GM23338 (cell line): ENCODE results near the gene TMX3. TPM values are rescaled to one million over a fixed set of nuclear protein-coding genes. Genes with fewer than 3 reads are reported as not detected.

Experiments used
- polyA plus RNA-seq: library from polyadenylated mRNA; unstranded; fragments of >200 nt; fragmentation: Nextera tagmentation; extraction: Ambion mirVana; gene quantifications from 2 replicates; pipeline ENCODE4 v1.2.1, GENCODE V29; 2016
- total RNA-seq: library from RNA; depleted of rRNA; stranded (reverse); fragments of >200 nt; shearing (Covaris generic); gene quantifications from 2 replicates; pipeline ENCODE4 v1.2.3, GENCODE V29; 2014; rRNA removed

Gene TMX3
- total and polyA plus RNA-seq, 2 experiments from 2014 or later = 12.4 to 40.1 TPM

Other genes with a start within 250 kb of the TMX3 start
- gene CCDC102B, start 83.0 kb upstream of the TMX3 start, total RNA-seq = 0.16 and 1.3 TPM in 2 replicates
- gene CCDC102B, start 83.0 kb upstream of the TMX3 start, polyA plus RNA-seq = 2.1 and 3.4 TPM in 2 replicates